A673 (cell line): ENCODE data around the gene CAPN9.

Experiments
- EZH2 ChIP-seq: fragments of 200-600 bp; sonication (generic); IDR thresholded peaks from 2 replicates; pipeline ENCODE4 v1.6.1; 2017; ENCODE audit warnings: borderline replicate concordance, low read depth, mild to moderate bottlenecking, mixed read lengths, antibody characterized with exemption, low read length; ENCODE audit not compliant: poor library complexity, severe bottlenecking
- TF ChIP-seq, protein P1 (sequence below): fragments of 300-800, 200-600 bp; sonication (generic); conservative IDR thresholded peaks from 2 replicates; pipeline ENCODE4 v1.5.1; 2017; ENCODE audit warnings: low read depth, mild to moderate bottlenecking, antibody characterized with exemption, low read length, moderate library complexity, mixed read lengths

DNA sequence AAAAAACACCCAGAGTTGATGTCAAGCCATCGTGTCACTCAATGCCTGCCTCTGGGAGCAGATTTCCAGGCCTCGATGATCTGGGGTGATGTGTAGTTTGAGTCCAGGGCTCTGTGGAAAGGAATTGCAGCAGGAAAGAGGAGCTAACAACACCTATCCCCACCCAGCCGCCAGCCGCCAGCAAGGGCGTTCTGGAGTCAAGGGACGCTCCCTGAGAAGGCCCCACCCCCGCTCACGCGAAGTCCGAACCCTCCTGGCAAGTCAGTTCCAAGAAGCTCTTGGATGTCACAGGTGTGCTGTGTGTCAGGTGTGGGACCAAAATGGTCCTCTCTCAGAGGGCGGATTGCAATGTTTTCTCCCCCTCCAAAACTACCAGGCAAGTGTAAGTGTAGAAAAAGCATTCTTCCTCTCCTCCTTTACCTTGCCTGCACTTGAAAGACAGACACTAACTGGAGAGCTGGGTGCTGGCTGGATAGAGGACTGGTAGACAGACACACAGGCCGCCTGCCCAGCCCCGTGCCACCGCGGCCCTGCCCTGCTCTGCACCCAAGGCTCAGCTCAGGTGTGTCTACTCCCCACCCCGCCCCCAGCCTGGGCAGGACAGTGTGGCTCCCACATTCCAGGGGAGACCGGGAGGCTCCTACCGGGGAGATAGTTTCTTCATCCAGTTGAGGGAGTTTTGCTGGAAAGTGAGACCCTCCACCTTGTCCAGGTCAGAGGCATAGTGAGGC is 41.7 kb upstream of the CAPN9 start:
- TF ChIP-seq, protein P1, sequence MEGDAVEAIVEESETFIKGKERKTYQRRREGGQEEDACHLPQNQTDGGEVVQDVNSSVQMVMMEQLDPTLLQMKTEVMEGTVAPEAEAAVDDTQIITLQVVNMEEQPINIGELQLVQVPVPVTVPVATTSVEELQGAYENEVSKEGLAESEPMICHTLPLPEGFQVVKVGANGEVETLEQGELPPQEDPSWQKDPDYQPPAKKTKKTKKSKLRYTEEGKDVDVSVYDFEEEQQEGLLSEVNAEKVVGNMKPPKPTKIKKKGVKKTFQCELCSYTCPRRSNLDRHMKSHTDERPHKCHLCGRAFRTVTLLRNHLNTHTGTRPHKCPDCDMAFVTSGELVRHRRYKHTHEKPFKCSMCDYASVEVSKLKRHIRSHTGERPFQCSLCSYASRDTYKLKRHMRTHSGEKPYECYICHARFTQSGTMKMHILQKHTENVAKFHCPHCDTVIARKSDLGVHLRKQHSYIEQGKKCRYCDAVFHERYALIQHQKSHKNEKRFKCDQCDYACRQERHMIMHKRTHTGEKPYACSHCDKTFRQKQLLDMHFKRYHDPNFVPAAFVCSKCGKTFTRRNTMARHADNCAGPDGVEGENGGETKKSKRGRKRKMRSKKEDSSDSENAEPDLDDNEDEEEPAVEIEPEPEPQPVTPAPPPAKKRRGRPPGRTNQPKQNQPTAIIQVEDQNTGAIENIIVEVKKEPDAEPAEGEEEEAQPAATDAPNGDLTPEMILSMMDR = no peak
- TF ChIP-seq EZH2 = no peak
